ENCODE results near the gene RS1.

DNA sequence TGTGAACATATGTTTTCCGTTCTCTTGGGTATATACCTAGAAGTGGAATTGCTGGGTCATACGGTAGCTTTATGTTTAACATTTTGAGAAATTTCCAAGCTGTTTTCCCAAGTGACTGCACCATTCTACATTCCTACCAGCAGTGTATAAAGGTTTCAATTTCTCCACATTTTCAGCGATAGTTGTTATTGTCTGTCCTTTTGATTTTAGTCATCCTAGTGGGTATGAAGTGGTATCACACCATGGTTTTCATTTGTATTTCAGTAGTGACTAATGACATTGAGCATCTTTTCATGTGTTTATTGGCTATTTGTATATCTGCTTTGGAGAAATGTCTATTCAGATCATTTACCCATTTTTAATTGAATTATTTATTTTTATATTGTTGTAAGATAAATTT is 37.9 kb upstream of the RS1 start:
- TF ChIP-seq ZNF225 (CRISPR knock-in tag; IDR thresholded peaks at IDR 0.05) (no peak), ZBTB8A (CRISPR knock-in tag; IDR thresholded peaks at IDR 0.05; ENCODE audit: borderline replicate concordance, low read depth) (no peak), THRA (CRISPR knock-in tag; IDR thresholded peaks at IDR 0.05; ENCODE audit: borderline replicate concordance) (no peak), RXRA (CRISPR knock-in tag; IDR thresholded peaks at IDR 0.05) (no peak), POLR2A (IDR thresholded peaks at IDR 0.05; ENCODE audit: insufficient read depth in 1 of 2, low read depth in 2 of 2, low read length in 2 of 2) (no peak), ZNF335 (CRISPR knock-in tag; IDR thresholded peaks at IDR 0.05) (no peak), PLRG1 (conservative IDR thresholded peaks at IDR 0.05) (no peak), POLR2AphosphoS2 (IDR thresholded peaks at IDR 0.05; ENCODE audit: low read depth, low read length) (no peak), PCBP2 (optimal IDR thresholded peaks at IDR 0.05; ENCODE audit: low read depth, low read length, poor library complexity, severe bottlenecking) (no peak), ZNF713 (CRISPR knock-in tag; IDR thresholded peaks at IDR 0.05) (no peak)
- TF ChIP-seq, protein P1, sequence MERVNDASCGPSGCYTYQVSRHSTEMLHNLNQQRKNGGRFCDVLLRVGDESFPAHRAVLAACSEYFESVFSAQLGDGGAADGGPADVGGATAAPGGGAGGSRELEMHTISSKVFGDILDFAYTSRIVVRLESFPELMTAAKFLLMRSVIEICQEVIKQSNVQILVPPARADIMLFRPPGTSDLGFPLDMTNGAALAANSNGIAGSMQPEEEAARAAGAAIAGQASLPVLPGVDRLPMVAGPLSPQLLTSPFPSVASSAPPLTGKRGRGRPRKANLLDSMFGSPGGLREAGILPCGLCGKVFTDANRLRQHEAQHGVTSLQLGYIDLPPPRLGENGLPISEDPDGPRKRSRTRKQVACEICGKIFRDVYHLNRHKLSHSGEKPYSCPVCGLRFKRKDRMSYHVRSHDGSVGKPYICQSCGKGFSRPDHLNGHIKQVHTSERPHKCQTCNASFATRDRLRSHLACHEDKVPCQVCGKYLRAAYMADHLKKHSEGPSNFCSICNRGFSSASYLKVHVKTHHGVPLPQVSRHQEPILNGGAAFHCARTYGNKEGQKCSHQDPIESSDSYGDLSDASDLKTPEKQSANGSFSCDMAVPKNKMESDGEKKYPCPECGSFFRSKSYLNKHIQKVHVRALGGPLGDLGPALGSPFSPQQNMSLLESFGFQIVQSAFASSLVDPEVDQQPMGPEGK (CRISPR knock-in tag; IDR thresholded peaks at IDR 0.05): no peak
- TF ChIP-seq, protein P2, sequence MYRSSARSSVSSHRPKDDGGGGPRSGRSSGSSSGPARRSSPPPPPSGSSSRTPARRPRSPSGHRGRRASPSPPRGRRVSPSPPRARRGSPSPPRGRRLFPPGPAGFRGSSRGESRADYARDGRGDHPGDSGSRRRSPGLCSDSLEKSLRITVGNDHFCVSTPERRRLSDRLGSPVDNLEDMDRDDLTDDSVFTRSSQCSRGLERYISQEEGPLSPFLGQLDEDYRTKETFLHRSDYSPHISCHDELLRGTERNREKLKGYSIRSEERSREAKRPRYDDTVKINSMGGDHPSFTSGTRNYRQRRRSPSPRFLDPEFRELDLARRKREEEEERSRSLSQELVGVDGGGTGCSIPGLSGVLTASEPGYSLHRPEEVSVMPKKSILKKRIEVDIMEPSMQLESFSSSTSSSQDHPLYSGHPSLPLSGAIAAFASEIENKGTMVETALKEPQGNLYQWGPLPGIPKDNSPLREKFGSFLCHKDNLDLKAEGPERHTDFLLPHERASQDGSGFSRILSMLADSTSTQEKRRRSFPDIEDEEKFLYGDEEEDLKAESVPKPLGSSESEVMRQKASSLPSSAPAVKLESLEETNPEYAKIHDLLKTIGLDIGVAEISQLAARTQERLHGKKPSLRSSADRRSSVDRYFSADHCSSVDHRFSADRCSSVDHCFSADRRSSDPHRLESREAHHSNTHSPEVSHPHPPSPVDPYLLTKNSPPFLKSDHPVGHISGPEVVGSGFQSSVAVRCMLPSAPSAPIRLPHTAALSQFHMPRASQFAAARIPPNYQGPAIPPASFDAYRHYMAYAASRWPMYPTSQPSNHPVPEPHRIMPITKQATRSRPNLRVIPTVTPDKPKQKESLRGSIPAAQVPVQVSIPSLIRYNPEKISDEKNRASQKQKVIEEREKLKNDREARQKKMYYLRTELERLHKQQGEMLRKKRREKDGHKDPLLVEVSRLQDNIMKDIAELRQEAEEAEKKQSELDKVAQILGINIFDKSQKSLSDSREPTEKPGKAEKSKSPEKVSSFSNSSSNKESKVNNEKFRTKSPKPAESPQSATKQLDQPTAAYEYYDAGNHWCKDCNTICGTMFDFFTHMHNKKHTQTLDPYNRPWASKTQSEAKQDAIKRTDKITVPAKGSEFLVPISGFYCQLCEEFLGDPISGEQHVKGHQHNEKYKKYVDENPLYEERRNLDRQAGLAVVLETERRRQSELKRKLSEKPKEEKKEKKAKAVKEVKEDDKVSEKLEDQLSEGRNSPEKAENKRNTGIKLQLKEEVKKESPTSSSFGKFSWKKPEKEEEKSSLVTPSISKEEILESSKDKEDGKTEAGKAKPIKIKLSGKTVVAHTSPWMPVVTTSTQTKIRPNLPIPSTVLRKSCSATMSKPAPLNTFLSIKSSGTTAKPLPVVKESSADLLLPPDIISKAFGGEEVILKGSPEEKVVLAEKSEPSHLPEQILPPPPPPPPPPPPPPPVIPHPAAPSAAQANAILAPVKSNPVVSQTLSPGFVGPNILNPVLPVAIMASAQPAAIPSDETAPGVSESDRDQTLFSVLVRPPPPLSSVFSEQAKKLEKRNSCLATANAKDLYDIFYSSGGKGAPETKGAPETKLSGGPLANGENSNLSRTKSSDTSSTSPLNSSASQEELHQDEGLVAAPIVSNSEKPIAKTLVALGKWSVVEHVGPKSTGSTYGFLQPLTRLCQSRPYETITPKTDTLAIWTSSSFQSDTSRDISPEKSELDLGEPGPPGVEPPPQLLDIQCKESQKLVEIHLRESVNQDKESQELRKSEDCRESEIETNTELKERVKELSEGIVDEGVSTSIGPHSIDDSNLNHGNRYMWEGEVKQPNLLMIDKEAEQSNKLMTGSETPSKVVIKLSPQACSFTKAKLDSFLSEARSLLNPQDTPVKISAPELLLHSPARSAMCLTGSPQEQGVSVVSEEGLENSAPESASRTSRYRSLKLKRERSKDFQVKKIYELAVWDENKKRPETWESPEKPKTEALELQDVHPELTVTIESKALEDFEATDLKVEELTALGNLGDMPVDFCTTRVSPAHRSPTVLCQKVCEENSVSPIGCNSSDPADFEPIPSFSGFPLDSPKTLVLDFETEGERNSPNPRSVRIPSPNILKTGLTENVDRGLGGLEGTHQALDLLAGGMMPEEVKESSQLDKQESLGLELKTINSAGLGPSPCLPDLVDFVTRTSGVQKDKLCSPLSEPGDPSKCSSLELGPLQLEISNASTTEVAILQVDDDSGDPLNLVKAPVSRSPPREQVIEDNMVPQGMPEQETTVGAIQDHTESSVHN (CRISPR knock-in tag; IDR thresholded peaks at IDR 0.05): no peak
- TF ChIP-seq, protein P3, sequence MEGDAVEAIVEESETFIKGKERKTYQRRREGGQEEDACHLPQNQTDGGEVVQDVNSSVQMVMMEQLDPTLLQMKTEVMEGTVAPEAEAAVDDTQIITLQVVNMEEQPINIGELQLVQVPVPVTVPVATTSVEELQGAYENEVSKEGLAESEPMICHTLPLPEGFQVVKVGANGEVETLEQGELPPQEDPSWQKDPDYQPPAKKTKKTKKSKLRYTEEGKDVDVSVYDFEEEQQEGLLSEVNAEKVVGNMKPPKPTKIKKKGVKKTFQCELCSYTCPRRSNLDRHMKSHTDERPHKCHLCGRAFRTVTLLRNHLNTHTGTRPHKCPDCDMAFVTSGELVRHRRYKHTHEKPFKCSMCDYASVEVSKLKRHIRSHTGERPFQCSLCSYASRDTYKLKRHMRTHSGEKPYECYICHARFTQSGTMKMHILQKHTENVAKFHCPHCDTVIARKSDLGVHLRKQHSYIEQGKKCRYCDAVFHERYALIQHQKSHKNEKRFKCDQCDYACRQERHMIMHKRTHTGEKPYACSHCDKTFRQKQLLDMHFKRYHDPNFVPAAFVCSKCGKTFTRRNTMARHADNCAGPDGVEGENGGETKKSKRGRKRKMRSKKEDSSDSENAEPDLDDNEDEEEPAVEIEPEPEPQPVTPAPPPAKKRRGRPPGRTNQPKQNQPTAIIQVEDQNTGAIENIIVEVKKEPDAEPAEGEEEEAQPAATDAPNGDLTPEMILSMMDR (CRISPR knock-in tag; IDR thresholded peaks at IDR 0.05): no peak
